Bone marrow (tissue), 2 donors: ENCODE results near the gene LEFTY1.
"Not testable (repeated sequence)": the region's sequence is repeated elsewhere in the genome, so short reads cannot be mapped to it uniquely, and the experiment has no call there.

Experiments used
- DNase-seq, 2 donors: peaks; one replicate each; lab custom pipeline; 2025; lab: John Stamatoyannopoulos, UW

LEFTY1 gene

GRCh38 chr1:225848030-225848955, 40.7 kb downstream of the LEFTY1 start:
- no peak for DNase-seq

DNA sequence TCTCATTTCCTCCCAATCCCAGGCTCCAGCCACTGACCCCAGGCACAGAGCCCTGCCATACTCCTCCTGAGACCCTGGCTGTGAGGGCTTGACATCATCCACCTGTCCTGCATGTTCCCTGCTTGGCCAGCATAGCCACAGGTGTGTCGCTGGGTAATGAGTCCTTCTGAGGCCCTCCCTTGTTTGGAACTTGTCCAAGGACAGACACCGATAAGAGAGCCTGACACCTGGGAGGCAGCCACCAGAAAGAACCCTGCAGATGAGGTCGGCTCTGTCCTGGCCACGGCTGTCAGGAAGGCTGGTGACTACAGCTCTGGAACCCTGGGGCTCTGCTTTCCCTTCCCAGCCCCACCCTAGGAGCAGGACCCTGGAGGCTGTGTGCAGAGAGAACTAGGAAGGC, 41.3 kb downstream of the LEFTY1 start:
- no peak for DNase-seq

- DNase-seq: no peak
Measured at GRCh38 chr1:225846331-225847310, 42.3 kb downstream of the LEFTY1 start.

DNA sequence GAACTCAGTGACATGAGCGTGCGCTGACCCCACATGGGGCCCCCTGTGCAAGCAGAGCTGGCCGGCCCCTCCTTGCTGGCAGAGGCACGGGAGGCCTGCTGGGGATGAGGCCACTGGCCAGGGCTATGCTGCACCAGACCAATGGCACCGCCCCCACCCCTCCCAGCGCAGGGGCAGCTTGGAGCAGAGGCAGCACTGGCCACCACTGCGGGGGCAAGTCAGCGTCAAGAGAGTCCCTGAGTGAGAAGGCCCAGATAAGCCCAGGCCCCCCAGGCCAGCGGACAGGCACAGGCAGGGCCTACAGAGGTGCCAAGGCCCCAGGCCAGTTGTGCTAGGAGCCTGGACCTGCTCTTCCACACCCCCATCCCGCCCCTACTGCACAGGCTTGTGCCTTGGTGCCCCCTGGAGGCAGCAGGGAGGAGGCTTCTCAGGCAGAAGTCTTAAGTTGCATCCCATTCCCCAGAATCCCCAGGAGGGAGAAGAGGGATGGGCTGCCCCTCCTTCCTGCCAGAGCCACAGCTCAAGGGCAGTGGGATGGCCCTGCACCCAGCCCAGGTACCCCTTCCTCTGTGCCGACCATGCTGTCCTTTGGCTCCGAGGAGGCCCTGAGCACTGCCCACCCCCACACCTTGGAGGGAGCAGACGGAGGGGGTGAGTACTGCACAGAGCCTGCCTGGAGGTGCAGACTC, 43.2 kb downstream of the LEFTY1 start:
- peak; percentile 3 to 18 for DNase-seq

- DNase-seq: no peak
Measured at GRCh38 chr1:225845097-225845496, 43.8 kb downstream of the LEFTY1 start.

GRCh38 chr1:225844236-225845061, 44.5 kb downstream of the LEFTY1 start:
- DNase-seq: no peak

GRCh38 chr1:225843426-225843795, 45.5 kb downstream of the LEFTY1 start:
- DNase-seq: no peak

DNA sequence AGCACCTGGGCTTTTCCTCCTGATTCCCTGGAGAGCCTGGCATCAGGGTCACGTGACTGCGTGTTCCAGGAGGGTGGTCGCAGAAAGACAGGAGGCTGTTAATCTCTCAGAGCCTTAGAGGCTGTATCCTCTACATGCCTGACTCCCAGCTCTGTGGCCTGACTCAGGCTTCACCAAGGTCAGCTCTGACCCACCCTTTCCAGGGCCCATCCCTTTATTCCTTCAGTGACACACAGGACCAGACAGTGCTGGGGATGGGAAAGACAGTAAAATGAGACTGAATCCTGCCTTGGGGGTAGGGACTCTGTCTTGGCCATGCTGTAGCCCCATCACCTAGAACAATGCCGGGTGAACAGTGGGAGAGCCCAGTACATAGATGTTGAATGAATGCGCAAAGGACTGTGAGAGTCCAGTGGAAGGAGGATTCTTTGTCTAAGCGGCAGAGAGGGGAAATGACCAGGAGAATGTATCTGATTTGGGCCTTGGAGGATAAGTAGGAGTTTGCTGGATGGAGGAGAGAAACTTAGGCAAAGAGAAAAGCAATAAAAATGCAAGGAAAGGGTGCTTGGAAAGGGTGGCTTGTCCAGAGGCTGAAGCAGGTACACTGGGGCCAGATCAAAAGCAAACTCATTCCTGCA, 46.0 kb downstream of the LEFTY1 start:
- DNase-seq: no peak

DNA sequence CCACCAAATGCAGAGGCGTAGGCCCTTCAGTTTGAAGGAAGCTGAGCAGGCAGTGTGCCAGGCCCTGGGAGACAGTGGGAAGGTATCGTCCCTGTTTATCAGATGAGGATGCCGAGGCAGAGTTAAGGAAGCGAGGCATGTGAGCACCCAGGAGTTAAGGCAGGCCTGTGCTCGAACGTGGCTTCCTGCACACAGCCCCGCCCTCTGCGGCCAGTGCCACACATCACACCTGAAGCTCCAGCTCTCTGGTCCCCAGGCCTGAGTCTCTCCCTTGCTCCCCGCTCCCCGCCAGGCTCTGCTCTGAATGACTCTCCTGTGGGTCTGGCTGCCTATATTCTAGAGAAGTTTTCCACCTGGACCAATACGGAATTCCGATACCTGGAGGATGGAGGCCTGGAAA, 46.9 kb downstream of the LEFTY1 start:
- no peak for DNase-seq

DNA sequence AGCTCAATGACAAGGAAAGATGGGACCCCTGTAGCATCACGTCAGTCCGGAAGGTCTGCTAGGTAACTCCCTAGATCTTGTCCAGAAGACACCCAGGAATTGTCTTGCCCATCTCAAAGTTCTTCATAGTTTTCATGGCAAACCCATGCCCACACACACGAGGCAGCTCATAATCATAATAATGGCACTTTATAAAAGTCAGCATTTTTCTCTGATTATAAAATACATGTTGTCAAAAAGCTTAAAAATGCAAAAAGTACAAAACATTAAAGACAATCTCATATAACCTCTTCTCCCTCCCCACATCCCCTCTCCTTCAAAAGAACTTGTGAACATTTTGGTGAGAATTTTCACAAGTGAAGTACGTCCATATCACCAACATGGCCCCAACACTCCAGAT, 48.2 kb downstream of the LEFTY1 start:
- DNase-seq: no peak

- DNase-seq: no peak
Measured at GRCh38 chr1:225840223-225840610, 48.7 kb downstream of the LEFTY1 start.

- no peak for DNase-seq
Measured at GRCh38 chr1:225838793-225839192, 50.2 kb downstream of the LEFTY1 start.

DNA sequence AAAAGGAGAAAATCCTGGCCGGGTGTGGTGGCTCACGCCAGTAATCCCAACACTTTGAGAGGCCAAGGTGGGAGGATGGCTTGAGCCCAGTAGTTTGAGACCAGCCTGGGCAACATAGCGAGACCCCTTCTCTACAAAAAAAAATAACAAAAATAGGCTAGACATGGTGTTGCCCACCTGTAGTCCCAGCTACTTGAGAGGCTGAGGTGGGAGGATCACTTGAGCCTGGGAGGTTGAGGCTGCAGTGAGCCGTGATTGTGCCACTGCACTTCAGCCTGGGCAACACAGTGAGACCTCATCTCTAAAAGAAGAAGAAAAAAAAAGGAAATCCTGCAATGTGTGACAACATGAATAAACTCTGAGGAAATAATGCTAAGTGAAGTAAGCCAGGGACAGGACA, 52.6 kb downstream of the LEFTY1 start:
- DNase-seq: not testable (repeated sequence)
